NCI-H510A (cell line): Measurements from ENCODE around the gene TTLL11.
"Not testable (repeated sequence)": the region's sequence is repeated elsewhere in the genome, so short reads cannot be mapped to it uniquely, and the experiment has no call there.

Source experiments
- DNase-seq: peaks from one replicate; lab custom pipeline; 2025; lab: John Stamatoyannopoulos, UW

TTLL11 gene

GRCh38 chr9:122080986-122081385 is 12.1 kb downstream of the TTLL11 start:
- DNase-seq, result no peak

GRCh38 chr9:122078557-122078956 is 14.6 kb downstream of the TTLL11 start:
- DNase-seq, result no peak

GRCh38 chr9:122076773-122077172 is 16.3 kb downstream of the TTLL11 start:
- no peak for DNase-seq

GRCh38 chr9:122076117-122076516 is 17.0 kb downstream of the TTLL11 start:
- no peak for DNase-seq

- DNase-seq, result no peak
These were observed 17.7 kb downstream of the TTLL11 start for GRCh38 chr9:122075135-122076030.

GRCh38 chr9:122071715-122072114 is 21.4 kb downstream of the TTLL11 start:
- no peak for DNase-seq

- no peak for DNase-seq
These were observed 22.2 kb downstream of the TTLL11 start for GRCh38 chr9:122070728-122071515.

GRCh38 chr9:122066680-122067079 is 26.4 kb downstream of the TTLL11 start:
- not testable (repeated sequence) for DNase-seq

GRCh38 chr9:122065923-122066629 is 27.0 kb downstream of the TTLL11 start:
- no peak for DNase-seq

- no peak for DNase-seq
These were observed 32.6 kb downstream of the TTLL11 start for GRCh38 chr9:122060481-122060880.

- DNase-seq, result no peak
These were observed 33.2 kb downstream of the TTLL11 start for GRCh38 chr9:122059955-122060324.

GRCh38 chr9:122059214-122059954 is 33.7 kb downstream of the TTLL11 start:
- no peak for DNase-seq

GRCh38 chr9:122058709-122059108 is 34.4 kb downstream of the TTLL11 start:
- no peak for DNase-seq

GRCh38 chr9:122058051-122058450 is 35.1 kb downstream of the TTLL11 start:
- no peak for DNase-seq

GRCh38 chr9:122057211-122057610 is 35.9 kb downstream of the TTLL11 start:
- no peak for DNase-seq

- DNase-seq, result no peak
These were observed 36.6 kb downstream of the TTLL11 start for GRCh38 chr9:122056484-122056883.

GRCh38 chr9:122055701-122056100 is 37.4 kb downstream of the TTLL11 start:
- no peak for DNase-seq

GRCh38 chr9:122053567-122054350 is 39.3 kb downstream of the TTLL11 start:
- no peak for DNase-seq

- no peak for DNase-seq
These were observed 40.0 kb downstream of the TTLL11 start for GRCh38 chr9:122053064-122053463.

GRCh38 chr9:122051351-122052321 is 41.5 kb downstream of the TTLL11 start:
- no peak for DNase-seq
